HEK293 (cell line): ENCODE data around the gene TKTL1.

Source experiments
- HIC1 ChIP-seq: fragments of 450-650 bp; formaldehyde crosslinking; IDR thresholded peaks from 2 replicates; pipeline ENCODE4 v1.5.1; 2016; ENCODE audit warnings: missing biosample characterization, missing genetic modification characterization
- HOXA7 ChIP-seq: sonication (generic); formaldehyde crosslinking; IDR thresholded peaks from 2 replicates; pipeline ENCODE4 v1.8.1; 2022; ENCODE audit warnings: missing genetic modification reagents, borderline replicate concordance
- KLF9 ChIP-seq: fragments of 450-650 bp; formaldehyde crosslinking; IDR thresholded peaks from 2 replicates; pipeline ENCODE4 v1.5.1; 2016; ENCODE audit warnings: missing biosample characterization, missing genetic modification characterization, low read depth
- PRDM10 ChIP-seq: fragments of 450-650 bp; formaldehyde crosslinking; IDR thresholded peaks from 2 replicates; pipeline ENCODE4 v1.5.1; 2016; ENCODE audit warnings: missing biosample characterization, missing genetic modification characterization
- TSHZ1 ChIP-seq: fragments of 450-650 bp; formaldehyde crosslinking; IDR thresholded peaks from 2 replicates; pipeline ENCODE4 v1.5.1; 2016; ENCODE audit warnings: missing biosample characterization, missing genetic modification characterization, borderline replicate concordance
- ZFHX2 ChIP-seq: fragments of 450-650 bp; formaldehyde crosslinking; conservative IDR thresholded peaks from 2 replicates; pipeline ENCODE4 v1.5.1; 2016; ENCODE audit warnings: missing biosample characterization, missing genetic modification characterization
- ZFP69B ChIP-seq: fragments of 450-650 bp; formaldehyde crosslinking; IDR thresholded peaks from 2 replicates; pipeline ENCODE4 v1.5.1; 2016; ENCODE audit warnings: missing biosample characterization, missing genetic modification characterization
- ZNF157 ChIP-seq: fragments of 450-650 bp; formaldehyde crosslinking; IDR thresholded peaks from 2 replicates; pipeline ENCODE4 v1.5.1; 2016; ENCODE audit warnings: missing biosample characterization, missing genetic modification characterization
- ZNF211 ChIP-seq: fragments of 450-650 bp; formaldehyde crosslinking; IDR thresholded peaks from 2 replicates; pipeline ENCODE4 v1.5.1; 2016; ENCODE audit warnings: low read depth, missing biosample characterization, missing genetic modification characterization
- ZNF350 ChIP-seq: fragments of 450-650 bp; formaldehyde crosslinking; IDR thresholded peaks from 2 replicates; pipeline ENCODE4 v1.5.0; 2017; ENCODE audit warnings: missing biosample characterization, mild to moderate bottlenecking, missing genetic modification characterization
- ZNF555 ChIP-seq: fragments of 450-650 bp; formaldehyde crosslinking; conservative IDR thresholded peaks from 2 replicates; pipeline ENCODE4 v1.5.1; 2017; ENCODE audit warnings: missing biosample characterization, mild to moderate bottlenecking, missing genetic modification characterization, inconsistent platforms
- ZNF610 ChIP-seq: fragments of 450-650 bp; formaldehyde crosslinking; IDR thresholded peaks from 2 replicates; pipeline ENCODE4 v1.5.1; 2016; ENCODE audit warnings: missing biosample characterization, missing genetic modification characterization, borderline replicate concordance
- ZNF654 ChIP-seq: fragments of 450-650 bp; formaldehyde crosslinking; IDR thresholded peaks from 2 replicates; pipeline ENCODE4 v1.5.1; 2016; ENCODE audit warnings: low read depth, missing biosample characterization, missing genetic modification characterization
- ZNF664 ChIP-seq: fragments of 450-650 bp; formaldehyde crosslinking; IDR thresholded peaks from 2 replicates; pipeline ENCODE4 v1.5.1; 2016; ENCODE audit warnings: missing biosample characterization, missing genetic modification characterization
- ZNF707 ChIP-seq: fragments of 450-650 bp; formaldehyde crosslinking; IDR thresholded peaks from 2 replicates; pipeline ENCODE4 v1.5.1; 2016; ENCODE audit warnings: missing biosample characterization, missing genetic modification characterization
- ZSCAN4 ChIP-seq: fragments of 450-650 bp; formaldehyde crosslinking; IDR thresholded peaks from 2 replicates; pipeline ENCODE4 v1.5.1; 2017; ENCODE audit warnings: missing biosample characterization, missing genetic modification characterization
- TF ChIP-seq, protein P1 (sequence below): fragments of 450-650 bp; formaldehyde crosslinking; IDR thresholded peaks from 2 replicates; pipeline ENCODE4 v1.5.1; 2017; ENCODE audit warnings: missing biosample characterization, missing genetic modification characterization

The TKTL1 gene

DNA sequence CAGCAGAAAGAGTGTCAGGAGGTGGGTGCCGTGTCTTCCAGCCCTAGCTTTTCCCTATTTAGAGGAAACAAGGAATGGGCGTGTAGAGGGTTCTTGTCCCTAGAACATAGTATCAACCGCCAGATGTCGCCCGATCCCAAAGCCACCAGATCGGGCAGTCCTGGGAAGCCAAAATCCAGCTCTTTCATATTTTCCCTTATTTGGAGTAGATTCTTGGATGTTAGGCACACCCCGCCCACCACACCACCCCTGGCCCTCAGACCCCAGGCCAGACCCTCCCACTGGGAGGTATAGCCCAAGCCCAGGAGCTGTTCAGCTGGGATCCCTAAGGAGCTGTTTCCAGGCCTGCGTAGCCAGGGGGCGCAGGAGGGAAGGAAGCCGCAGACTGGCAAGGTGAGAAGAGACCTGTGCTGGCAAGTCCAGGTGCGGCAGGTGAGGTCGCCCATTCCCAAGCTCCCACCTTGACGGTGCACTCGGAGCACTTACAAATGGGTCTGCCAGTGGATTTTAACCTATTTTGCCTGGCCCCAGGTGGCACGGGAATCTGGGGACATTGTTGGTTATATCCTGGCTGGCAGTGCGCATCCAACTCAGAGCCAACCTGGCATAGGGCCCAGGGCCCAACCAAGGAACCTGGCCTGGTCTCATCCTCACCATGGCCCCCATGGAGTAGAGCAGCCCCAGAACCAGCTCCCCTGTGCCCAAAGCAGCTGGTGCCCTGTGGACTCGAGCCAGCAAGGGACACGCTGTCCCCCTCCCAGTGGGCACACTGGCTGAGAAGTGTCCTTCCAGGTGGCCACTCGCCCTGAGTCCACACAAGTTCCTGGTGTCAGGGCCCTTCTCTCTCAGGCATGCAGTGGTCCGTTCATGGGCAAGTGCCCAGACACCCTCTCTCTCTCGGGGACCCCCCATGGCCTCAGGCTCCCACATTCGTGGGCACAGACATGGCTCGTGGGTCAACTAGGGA, 78.0 kb downstream of the TKTL1 start (continued):
- no peak for TF ChIP-seq TSHZ1 (tag by site-specific recombination)
- TF ChIP-seq PRDM10 = no peak
- peak; percentile 56; the same call in 1 of the 2 replicates for TF ChIP-seq ZNF707 (tag by site-specific recombination)
- TF ChIP-seq ZNF610 (tag by site-specific recombination) = no peak
- no peak for TF ChIP-seq HOXA7 (CRISPR knock-in tag)
- TF ChIP-seq ZNF555 = no peak
- no peak for TF ChIP-seq ZNF350 (tag by site-specific recombination)
- TF ChIP-seq, protein P1, sequence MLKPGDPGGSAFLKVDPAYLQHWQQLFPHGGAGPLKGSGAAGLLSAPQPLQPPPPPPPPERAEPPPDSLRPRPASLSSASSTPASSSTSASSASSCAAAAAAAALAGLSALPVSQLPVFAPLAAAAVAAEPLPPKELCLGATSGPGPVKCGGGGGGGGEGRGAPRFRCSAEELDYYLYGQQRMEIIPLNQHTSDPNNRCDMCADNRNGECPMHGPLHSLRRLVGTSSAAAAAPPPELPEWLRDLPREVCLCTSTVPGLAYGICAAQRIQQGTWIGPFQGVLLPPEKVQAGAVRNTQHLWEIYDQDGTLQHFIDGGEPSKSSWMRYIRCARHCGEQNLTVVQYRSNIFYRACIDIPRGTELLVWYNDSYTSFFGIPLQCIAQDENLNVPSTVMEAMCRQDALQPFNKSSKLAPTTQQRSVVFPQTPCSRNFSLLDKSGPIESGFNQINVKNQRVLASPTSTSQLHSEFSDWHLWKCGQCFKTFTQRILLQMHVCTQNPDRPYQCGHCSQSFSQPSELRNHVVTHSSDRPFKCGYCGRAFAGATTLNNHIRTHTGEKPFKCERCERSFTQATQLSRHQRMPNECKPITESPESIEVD (tag by site-specific recombination) = no peak
- peak; percentile 78; the same call in 1 of the 2 replicates for TF ChIP-seq HIC1 (tag by site-specific recombination)
- no peak for TF ChIP-seq ZFP69B
- no peak for TF ChIP-seq ZSCAN4
- TF ChIP-seq ZNF664 (tag by site-specific recombination) = no peak
- no peak for TF ChIP-seq ZNF211 (tag by site-specific recombination)
- TF ChIP-seq KLF9 = 0 out of 2 replicates have a peak, but pooled peaks have one; percentile 34
- no peak for TF ChIP-seq ZFHX2
- TF ChIP-seq ZNF157 = no peak
- TF ChIP-seq ZNF654 = peak; percentile 16; the same call in 1 of the 2 replicates
